ENCODE results near the gene SMR3B.

SMR3B gene

DNA sequence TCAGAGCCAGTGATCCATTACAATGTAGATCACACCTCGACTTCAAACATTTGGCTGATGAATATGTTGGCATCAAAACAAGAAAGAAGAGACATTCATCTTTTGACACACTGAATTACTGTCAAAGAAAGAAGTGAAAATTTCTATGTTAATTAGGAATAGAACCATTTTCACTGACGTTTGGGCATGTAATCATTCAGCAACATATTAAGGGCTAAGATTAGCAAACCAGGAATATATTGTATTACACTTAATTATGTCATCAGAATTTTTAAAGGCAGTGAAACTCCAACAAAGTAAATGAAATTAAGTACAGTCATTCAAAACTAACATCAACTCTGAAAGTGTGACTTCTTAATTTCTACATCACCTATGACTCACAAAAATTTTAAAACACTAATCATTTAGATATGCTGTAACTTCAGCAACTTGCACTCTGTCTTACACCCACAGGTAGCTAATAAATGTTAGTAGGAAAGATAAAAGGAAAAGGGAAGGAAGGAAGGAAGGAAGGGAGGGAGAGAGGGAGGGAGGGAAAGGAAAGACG is 23.7 kb upstream of the SMR3B start:
- Histone ChIP-seq H3K4me1 (ENCODE audit: insufficient read depth, poor library complexity, severe bottlenecking) (no peaks in the 10 kb centered on the region), H3K4me3 (ENCODE audit: severe bottlenecking) (no peak overlapping the region), H3K27ac (ENCODE audit: poor library complexity, severe bottlenecking) (no peak overlapping the region), H3K27me3 (ENCODE audit: insufficient read depth, poor library complexity, severe bottlenecking) (no peaks in the 10 kb centered on the region), H3K36me3 (ENCODE audit: low read depth) (no peaks in the 10 kb centered on the region), H3K9me3 (ENCODE audit: severe bottlenecking) (no peaks in the 10 kb centered on the region)
- TF ChIP-seq CTCF (IDR thresholded peaks at IDR 0.05; ENCODE audit: poor library complexity, severe bottlenecking), result no peak
- ATAC-seq (ENCODE audit: low read depth) (peak; percentile 45; the same call in 1 of the 3 replicates), DNase-seq (ENCODE audit: low spot score) (no peak)

- Histone ChIP-seq H3K4me3 (ENCODE audit: severe bottlenecking) (no peak within 1 kb of the TSS), H3K9me3 (ENCODE audit: severe bottlenecking) (no peaks in the 10 kb centered on the region), H3K27me3 (ENCODE audit: insufficient read depth, poor library complexity, severe bottlenecking) (no peaks in the 10 kb centered on the region), H3K27ac (ENCODE audit: poor library complexity, severe bottlenecking) (no peak within 1 kb of the TSS), H3K4me1 (ENCODE audit: insufficient read depth, poor library complexity, severe bottlenecking) (peaks cover 3% of the 10 kb centered on the region), H3K36me3 (ENCODE audit: low read depth) (no peaks in the 10 kb centered on the region)
- ATAC-seq (ENCODE audit: low read depth) (no peak), DNase-seq (ENCODE audit: low spot score) (no peak)
- TF ChIP-seq CTCF (IDR thresholded peaks at IDR 0.05; ENCODE audit: poor library complexity, severe bottlenecking), result no peak
These were observed 22.5 kb upstream of the SMR3B start, which contains the start of gene SMR3A for GRCh38 chr4:70360460-70360859. SMR3A (plus strand) TSS chr4:70360760; CDS start chr4:70362116, 1,356 bp downstream.

GRCh38 chr4:70364002-70364401 is 18.9 kb upstream of the SMR3B start:
- TF ChIP-seq CTCF (IDR thresholded peaks at IDR 0.05; ENCODE audit: poor library complexity, severe bottlenecking), result no peak
- no peaks in the 10 kb centered on the region for H3K9me3 ChIP-seq (ENCODE audit: severe bottlenecking)
- no peak overlapping the region for H3K27ac ChIP-seq (ENCODE audit: poor library complexity, severe bottlenecking)
- peaks cover 3% of the 10 kb centered on the region for H3K4me1 ChIP-seq (ENCODE audit: insufficient read depth, poor library complexity, severe bottlenecking)
- DNase-seq (ENCODE audit: low spot score), result no peak
- no peaks in the 10 kb centered on the region for H3K36me3 ChIP-seq (ENCODE audit: low read depth)
- H3K27me3 ChIP-seq (ENCODE audit: insufficient read depth, poor library complexity, severe bottlenecking), result no peaks in the 10 kb centered on the region
- ATAC-seq (ENCODE audit: low read depth), result no peak
- no peak overlapping the region for H3K4me3 ChIP-seq (ENCODE audit: severe bottlenecking)

GRCh38 chr4:70365479-70365878 is 17.5 kb upstream of the SMR3B start:
- TF ChIP-seq CTCF (IDR thresholded peaks at IDR 0.05; ENCODE audit: poor library complexity, severe bottlenecking), result no peak
- ATAC-seq (ENCODE audit: low read depth) (peak; percentile 83), DNase-seq (ENCODE audit: low spot score) (peak; percentile 57)
- Histone ChIP-seq H3K27me3 (ENCODE audit: insufficient read depth, poor library complexity, severe bottlenecking) (no peaks in the 10 kb centered on the region), H3K36me3 (ENCODE audit: low read depth) (no peaks in the 10 kb centered on the region), H3K4me3 (ENCODE audit: severe bottlenecking) (no peak overlapping the region), H3K4me1 (ENCODE audit: insufficient read depth, poor library complexity, severe bottlenecking) (peaks cover 3% of the 10 kb centered on the region), H3K27ac (ENCODE audit: poor library complexity, severe bottlenecking) (no peak overlapping the region), H3K9me3 (ENCODE audit: severe bottlenecking) (no peaks in the 10 kb centered on the region)

DNA sequence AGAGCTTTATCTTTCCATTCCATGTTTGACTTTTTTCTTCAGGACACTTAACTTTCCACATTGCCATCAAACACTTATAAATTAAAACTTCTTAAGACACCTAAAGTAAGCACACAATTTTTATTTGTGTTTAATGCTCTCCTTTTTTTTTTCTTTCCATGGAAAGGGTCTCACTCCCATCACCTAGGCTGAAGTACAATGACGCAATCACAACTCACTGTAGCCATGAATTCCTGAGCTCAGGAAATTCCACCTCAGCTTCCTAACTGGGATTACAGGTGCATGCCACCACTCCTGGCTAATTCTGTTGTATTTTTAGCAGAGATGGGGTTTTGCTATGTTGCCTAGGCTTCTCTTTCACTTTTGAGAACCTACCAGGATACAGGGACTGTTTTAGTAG is 15.1 kb upstream of the SMR3B start:
- ATAC-seq (ENCODE audit: low read depth), result no peak
- Histone ChIP-seq H3K4me3 (ENCODE audit: severe bottlenecking) (no peak overlapping the region), H3K4me1 (ENCODE audit: insufficient read depth, poor library complexity, severe bottlenecking) (peaks cover 3% of the 10 kb centered on the region), H3K27ac (ENCODE audit: poor library complexity, severe bottlenecking) (no peak overlapping the region), H3K9me3 (ENCODE audit: severe bottlenecking) (no peaks in the 10 kb centered on the region), H3K36me3 (ENCODE audit: low read depth) (no peaks in the 10 kb centered on the region), H3K27me3 (ENCODE audit: insufficient read depth, poor library complexity, severe bottlenecking) (no peaks in the 10 kb centered on the region)
- TF ChIP-seq CTCF (IDR thresholded peaks at IDR 0.05; ENCODE audit: poor library complexity, severe bottlenecking), result no peak
- DNase-seq (ENCODE audit: low spot score), result no peak

Data from RWPE2 (cell line).